Aorta (tissue), 5 donors: ENCODE results near the gene HHIPL2. TPM values are rescaled to one million over a fixed set of nuclear protein-coding genes. Genes with fewer than 3 reads are reported as not detected.

ENCODE experiments used
- ATAC-seq: fragments of 200-7000 bp; cut with Tn5 transposase; one replicate; pipeline ENCODE4 v1.9.1; 2022; ENCODE audit warnings: moderate library complexity; ENCODE audit not compliant: low FRiP score
- DNase-seq, 2 donors: peaks; one replicate each; pipeline ENCODE4 v3.0.0-alpha.2; 2020
- H3K27ac ChIP-seq, 2 donors: one replicate each; pipeline ENCODE4 v1.5.1; 2013; ENCODE audit warnings: low read length in 2 of 2, mild to moderate bottlenecking in 2 of 2, moderate library complexity in 2 of 2, control low read depth in 1 of 2, inconsistent platforms in 1 of 2, low read depth in 1 of 2
- H3K27me3 ChIP-seq, 2 donors: one replicate each; pipeline ENCODE4 v1.6.1; 2013; ENCODE audit warnings: control low read depth in 1 of 2, low read length in 1 of 2, mild to moderate bottlenecking in 1 of 2, moderate library complexity in 1 of 2; ENCODE audit not compliant: insufficient read depth in 2 of 2, control insufficient read depth in 1 of 2
- H3K36me3 ChIP-seq, 2 donors: one replicate each; pipeline ENCODE4 v1.6.1; 2013; ENCODE audit warnings: control low read depth in 1 of 2, low read length in 1 of 2, mild to moderate bottlenecking in 1 of 2; ENCODE audit not compliant: insufficient read depth in 2 of 2, control insufficient read depth in 1 of 2
- H3K4me1 ChIP-seq, 2 donors: one replicate each; pipeline ENCODE4 v1.6.1; 2013; ENCODE audit warnings: low read length in 2 of 2, control low read depth in 1 of 2, mild to moderate bottlenecking in 1 of 2, moderate library complexity in 1 of 2; ENCODE audit not compliant: insufficient read depth in 2 of 2, control insufficient read depth in 1 of 2
- H3K4me3 ChIP-seq, 2 donors: one replicate each; pipeline ENCODE4 v1.5.1; 2013; ENCODE audit warnings: low read length in 2 of 2, control low read depth in 1 of 2, mild to moderate bottlenecking in 1 of 2
- H3K9me3 ChIP-seq: one replicate; pipeline ENCODE4 v1.6.1; 2013; ENCODE audit warnings: mild to moderate bottlenecking, low read length; ENCODE audit not compliant: control insufficient read depth
- WGBS, 2 donors: extraction: QIAGEN DNeasy Blood & Tissue Kit; methylation state at CpG; one replicate each; pipeline ENCODE4 v1.1.7; 2013; 5-methylcytosine and 5-hydroxymethylcytosine counted together
- intact Hi-C, 2 donors: fragments of 100-400 bp; cut with DNase I; formaldehyde crosslinking; loops; one replicate each; pipeline versions ENCODE4 v1.14.2 to v1.15.0; 2022
- long read RNA-seq, 2 donors: library from polyadenylated mRNA; unstranded; transcript quantifications; one replicate each; pipeline ENCODE4 v2.0.0, GENCODE V29; 2020 to 2021
- polyA plus RNA-seq, 2 donors: library from polyadenylated mRNA; stranded (reverse); fragments of 200-250 nt; gene quantifications; one replicate each; pipeline ENCODE4 v1.2.3, GENCODE V29; 2013
- total RNA-seq, 2 donors: library from RNA; stranded (reverse); fragmentation: NEBNext Ultra II Directional; extraction: Animal tissue kit (Norgen Biotek cat#: 25700); gene quantifications; one replicate each; pipeline ENCODE4 v1.2.1, GENCODE V29; 2021
- donor health status: healthy with polysubstance abuse.
- donor health status: Bipolar disorder and iron deficiency.
- donor health status: DM: no; HTN: no; CAD: no.
- donor health status: DM: no; HTN: no; CAD: no.
- donor health status: DM: yes; HTN: yes; CAD: no.

The HHIPL2 gene
- under 1 TPM in 1 of 2 donors, not detected in 1; 0.33 TPM for total RNA-seq
- polyA plus RNA-seq, result under 1 TPM in 1 of 2 donors, not detected in 1; 0.67 TPM
- long read RNA-seq, donor 1, result 0 reads
- long read RNA-seq, donor 2, result 0 reads

- Histone ChIP-seq H3K4me1 (no peaks in the 10 kb centered on the region), H3K4me3 (no peak within 1 kb of the TSS), H3K27ac (no peak within 1 kb of the TSS), H3K27me3 (no peaks in the 10 kb centered on the region), H3K9me3 (no peaks in the 10 kb centered on the region), H3K36me3 (no peaks in the 10 kb centered on the region)
- 46 to 47% methylated on average over 7 to 8 of the region's 8 CpGs for WGBS, 2 donors
- ATAC-seq (no peak), DNase-seq (no peak)
- intact Hi-C loops, result no loop called here
Observed at GRCh38 chr1:222547944-222548671, at the start of gene HHIPL2. HHIPL2 (minus strand) TSS chr1:222548104; CDS start chr1:222548044, 60 bp downstream.

GRCh38 chr1:222596696-222597095 is 48.8 kb upstream of the HHIPL2 start:
- no peak for ATAC-seq
- DNase-seq, result no peak
- no peak overlapping the region for H3K27ac ChIP-seq
- no peaks in the 10 kb centered on the region for H3K27me3 ChIP-seq
- H3K4me3 ChIP-seq, result no peak overlapping the region
- no peaks in the 10 kb centered on the region for H3K4me1 ChIP-seq
- H3K9me3 ChIP-seq, result no peaks in the 10 kb centered on the region
- intact Hi-C loops, result no loop called here
- no peaks in the 10 kb centered on the region for H3K36me3 ChIP-seq
- 77 to 83% methylated on average over 4 of the region's 4 CpGs for WGBS, 2 donors

- H3K27me3 ChIP-seq, result no peaks in the 10 kb centered on the region
- no peaks in the 10 kb centered on the region for H3K36me3 ChIP-seq
- intact Hi-C loops, result no loop called here
- H3K27ac ChIP-seq, result no peak overlapping the region
- DNase-seq (no peak), ATAC-seq (no peak)
- H3K4me1 ChIP-seq, result no peaks in the 10 kb centered on the region
- H3K4me3 ChIP-seq, result no peak overlapping the region
- WGBS, 2 donors, result 85 to 86% methylated on average over 3 of the region's 3 CpGs
- H3K9me3 ChIP-seq, result no peaks in the 10 kb centered on the region
Observed at GRCh38 chr1:222594789-222595188, 46.9 kb upstream of the HHIPL2 start.

- 69 to 74% methylated on average over 3 of the region's 3 CpGs for whole genome bisulfite sequencing, 2 donors
- H3K4me3 ChIP-seq, result no peak overlapping the region
- H3K27ac ChIP-seq, result no peak overlapping the region
- H3K4me1 ChIP-seq, result peaks cover 0 to 4% of the 10 kb centered on the region in 2 donors
- H3K36me3 ChIP-seq, result no peaks in the 10 kb centered on the region
- DNase-seq (no peak), ATAC-seq (no peak)
- no peaks in the 10 kb centered on the region for H3K9me3 ChIP-seq
- no peaks in the 10 kb centered on the region for H3K27me3 ChIP-seq
- intact Hi-C loops, result no loop called here
Observed at GRCh38 chr1:222592171-222592570, 44.3 kb upstream of the HHIPL2 start.

GRCh38 chr1:222589462-222590302 is 41.8 kb upstream of the HHIPL2 start, which contains the start of gene TAF1A:
TAF1A (minus strand) TSS chr1:222589933.
- Histone ChIP-seq H3K4me3 (peak within 1 kb of the TSS; percentile 89 to 94), H3K4me1 (peaks cover 2 to 4% of the 10 kb centered on the region in 2 donors), H3K27ac (peak within 1 kb of the TSS in 1 of 2 donors; percentile 84), H3K27me3 (no peaks in the 10 kb centered on the region), H3K36me3 (no peaks in the 10 kb centered on the region), H3K9me3 (no peaks in the 10 kb centered on the region)
- DNase-seq (peak; percentile 93), ATAC-seq (peak; percentile 95)
- 0% methylated on average over 41 of the region's 41 CpGs for WGBS, 2 donors
- intact Hi-C loops, result loop anchor here in 1 of 2 donors (10.0 kb wide), 1 partner anchor 45 kb away; no protein-coding TSS in a partner anchor

- ATAC-seq, result no peak
- H3K36me3 ChIP-seq, result no peaks in the 10 kb centered on the region
- no peaks in the 10 kb centered on the region for H3K27me3 ChIP-seq
- peaks cover 2 to 4% of the 10 kb centered on the region in 2 donors for H3K4me1 ChIP-seq
- H3K9me3 ChIP-seq, result no peaks in the 10 kb centered on the region
- no peak overlapping the region for H3K4me3 ChIP-seq
- intact Hi-C loops, result loop anchor here in 1 of 2 donors (10.0 kb wide), 1 partner anchor 47 kb away; no protein-coding TSS in a partner anchor
- WGBS, 2 donors, result 11 to 18% methylated on average over 1 of the region's 1 CpG
- no peak for DNase-seq
- no peak overlapping the region for H3K27ac ChIP-seq
Observed at GRCh38 chr1:222588135-222588534, 40.2 kb upstream of the HHIPL2 start.

GRCh38 chr1:222586842-222587241 is 38.9 kb upstream of the HHIPL2 start:
- no peak for ATAC-seq
- Histone ChIP-seq H3K4me1 (peaks cover 2 to 4% of the 10 kb centered on the region in 2 donors), H3K27ac (no peak overlapping the region), H3K4me3 (no peak overlapping the region), H3K27me3 (no peaks in the 10 kb centered on the region), H3K36me3 (no peaks in the 10 kb centered on the region), H3K9me3 (no peaks in the 10 kb centered on the region)
- DNase-seq, result no peak
- intact Hi-C loops, result loop anchor here in 1 of 2 donors (10.0 kb wide), 1 partner anchor 48 kb away; no protein-coding TSS in a partner anchor
- WGBS, 2 donors, result 90 to 91% methylated on average over 2 of the region's 2 CpGs

- DNase-seq (no peak), ATAC-seq (no peak)
- 74 to 76% methylated on average over 5 of the region's 5 CpGs for WGBS, 2 donors
- Histone ChIP-seq H3K27me3 (no peaks in the 10 kb centered on the region), H3K27ac (no peak overlapping the region), H3K36me3 (no peaks in the 10 kb centered on the region), H3K4me1 (peaks cover 0 to 2% of the 10 kb centered on the region in 2 donors), H3K4me3 (no peak overlapping the region), H3K9me3 (no peaks in the 10 kb centered on the region)
- intact Hi-C loops, result loop anchor here in 1 of 2 donors (10.0 kb wide), 1 partner anchor 52 kb away; no protein-coding TSS in a partner anchor
Observed at GRCh38 chr1:222583079-222583478, 35.2 kb upstream of the HHIPL2 start.
